Activated T-helper 1 cell treated with anti-CD3 and anti-CD28 coated beads, Interleukin-12 subunit alpha, Interleukin-12 subunit beta, Interleukin-2, Interleukin-4 antibody, amounts not matched to agents 30 ng/mL and 10 ng/mL and 1 ng/mL, durations not matched to agents 14 hours and 24 hours and 36 hours (primary cell): Measurements from ENCODE around the gene GNL1. TPM values are rescaled to one million over a fixed set of nuclear protein-coding genes. Genes with fewer than 3 reads are reported as not detected.
"Not testable (repeated sequence)": the region's sequence is repeated elsewhere in the genome, so short reads cannot be mapped to it uniquely, and the experiment has no call there.

Experiments
- DNase-seq: peaks from one replicate; pipeline ENCODE4 v3.0.0; 2021; ENCODE audit warnings: low spot score
- H3K27ac Mint-ChIP-seq: one replicate; pipeline ENCODE4 v1.8.0; 2021; ENCODE audit warnings: mild to moderate bottlenecking, mixed read lengths
- H3K27me3 Mint-ChIP-seq: one replicate; pipeline ENCODE4 v1.8.0; 2022; ENCODE audit warnings: mild to moderate bottlenecking, moderate library complexity, mixed read lengths; ENCODE audit not compliant: insufficient read depth
- H3K36me3 Mint-ChIP-seq: one replicate; pipeline ENCODE4 v1.8.0; 2021; ENCODE audit warnings: low read depth, mixed read lengths
- H3K4me1 Mint-ChIP-seq: one replicate; pipeline ENCODE4 v1.8.0; 2021; ENCODE audit warnings: low read depth, mixed read lengths
- H3K4me3 Mint-ChIP-seq: one replicate; pipeline ENCODE4 v1.8.0; 2021; ENCODE audit warnings: mild to moderate bottlenecking, moderate library complexity, mixed read lengths
- H3K9me3 Mint-ChIP-seq: one replicate; pipeline ENCODE4 v1.8.0; 2021; ENCODE audit warnings: mixed read lengths
- intact Hi-C: fragments of 100-400 bp; cut with micrococcal nuclease; formaldehyde crosslinking; loops from one replicate; pipeline ENCODE4 v1.15.1; 2024
- total RNA-seq: library from RNA; stranded (reverse); gene quantifications from 2 replicates; pipeline ENCODE4 v1.2.3, GENCODE V29; 2022

Gene GNL1
- 86.3 and 92.4 TPM in 2 replicates for total RNA-seq

GRCh38 chr6:30556066-30556905 lies at the start of gene GNL1:
Gene GNL1, minus strand, starts transcription at chr6:30556489. Its CDS starts 286 bp downstream, at chr6:30556203.
- Mint-ChIP-seq H3K27me3 (no peaks in the 10 kb centered on the region), H3K36me3 (peaks cover 44% of the 10 kb centered on the region), H3K27ac (peak within 1 kb of the TSS; percentile 99), H3K4me3 (peak within 1 kb of the TSS; percentile 96), H3K4me1 (peaks cover 36% of the 10 kb centered on the region), H3K9me3 (no peaks in the 10 kb centered on the region)
- intact Hi-C loops: loop anchor here (1.0 to 5.0 kb wide), 9 partner anchors 15 to 602 kb away; partner anchors contain the start of genes ATAT1, HLA-E, MRPS18B and PPP1R10
- peak; percentile 96 for DNase-seq

- no peaks in the 10 kb centered on the region for H3K9me3 Mint-ChIP-seq
- intact Hi-C loops: no loop called here
- no peak for DNase-seq
- no peak overlapping the region for H3K27ac Mint-ChIP-seq
- H3K4me1 Mint-ChIP-seq: peaks cover 23% of the 10 kb centered on the region
- no peaks in the 10 kb centered on the region for H3K27me3 Mint-ChIP-seq
- no peak overlapping the region for H3K4me3 Mint-ChIP-seq
- H3K36me3 Mint-ChIP-seq: peaks cover 72% of the 10 kb centered on the region
Observed at GRCh38 chr6:30603961-30604360, 47.7 kb upstream of the GNL1 start.

GRCh38 chr6:30601815-30602641 lies 45.7 kb upstream of the GNL1 start:
- peaks cover 69% of the 10 kb centered on the region for H3K36me3 Mint-ChIP-seq
- DNase-seq: no peak
- peaks cover 17% of the 10 kb centered on the region for H3K4me1 Mint-ChIP-seq

DNA sequence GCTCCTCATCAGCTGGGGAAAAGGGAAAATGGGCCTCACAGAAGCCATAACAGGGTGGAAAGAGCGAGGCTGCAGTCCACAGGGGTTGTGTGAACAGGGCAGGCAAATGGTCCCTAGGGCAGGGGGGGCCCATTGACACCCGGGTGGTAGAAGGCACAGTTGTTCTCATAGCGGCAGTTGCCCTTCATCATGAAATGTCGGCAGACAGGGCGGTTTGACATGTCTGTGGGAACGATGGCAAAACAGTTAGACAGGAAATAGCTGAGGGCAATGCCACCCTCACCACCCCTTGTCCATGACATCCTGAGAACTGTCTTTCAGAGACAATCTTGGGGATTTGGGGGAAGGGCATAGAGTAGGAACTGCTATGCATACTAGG lies 45.1 kb upstream of the GNL1 start:
- peaks cover 64% of the 10 kb centered on the region for H3K36me3 Mint-ChIP-seq
- H3K27me3 Mint-ChIP-seq: no peaks in the 10 kb centered on the region

More at GRCh38 chr6:30601815-30602641, 45.7 kb upstream of the GNL1 start:
- Mint-ChIP-seq H3K27ac (no peak overlapping the region), H3K9me3 (no peaks in the 10 kb centered on the region), H3K4me3 (no peak overlapping the region), H3K27me3 (no peaks in the 10 kb centered on the region)
- intact Hi-C loops: no loop called here

DNA sequence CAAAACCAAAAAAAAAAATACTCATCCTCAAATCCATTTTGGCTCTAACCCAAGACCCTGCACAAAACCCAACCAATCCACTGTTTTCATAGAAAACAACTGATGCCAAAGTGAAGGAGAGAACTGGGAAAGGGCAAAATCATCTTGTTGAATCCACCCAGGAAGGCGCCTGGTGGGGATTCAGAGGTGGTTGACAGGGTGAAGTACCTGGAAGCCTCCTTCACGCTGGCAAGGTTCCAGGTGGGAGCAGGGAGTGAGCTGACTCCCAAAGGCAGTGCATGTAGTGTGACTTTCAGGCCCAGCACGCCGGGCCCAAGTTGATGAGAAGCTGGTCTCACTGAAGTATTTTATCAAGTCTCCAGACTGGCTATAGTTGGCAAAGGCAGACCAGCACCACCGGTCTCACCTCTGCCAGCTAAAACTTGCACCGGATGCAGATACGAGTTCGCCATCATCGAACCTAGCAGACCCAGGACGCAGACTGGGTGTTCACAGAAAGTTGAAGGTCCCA lies 44.2 kb upstream of the GNL1 start:
- Mint-ChIP-seq H3K4me1 (peaks cover 18% of the 10 kb centered on the region), H3K36me3 (peaks cover 57% of the 10 kb centered on the region), H3K27ac (no peak overlapping the region), H3K27me3 (no peaks in the 10 kb centered on the region), H3K4me3 (no peak overlapping the region), H3K9me3 (no peaks in the 10 kb centered on the region)
- no peak for DNase-seq
- intact Hi-C loops: no loop called here

More for the DNA sequence above, 45.1 kb upstream of the GNL1 start:
- intact Hi-C loops: no loop called here
- no peak overlapping the region for H3K4me3 Mint-ChIP-seq
- peaks cover 18% of the 10 kb centered on the region for H3K4me1 Mint-ChIP-seq
- no peak for DNase-seq
- H3K9me3 Mint-ChIP-seq: no peaks in the 10 kb centered on the region
- H3K27ac Mint-ChIP-seq: peak overlapping the region; percentile 29

DNA sequence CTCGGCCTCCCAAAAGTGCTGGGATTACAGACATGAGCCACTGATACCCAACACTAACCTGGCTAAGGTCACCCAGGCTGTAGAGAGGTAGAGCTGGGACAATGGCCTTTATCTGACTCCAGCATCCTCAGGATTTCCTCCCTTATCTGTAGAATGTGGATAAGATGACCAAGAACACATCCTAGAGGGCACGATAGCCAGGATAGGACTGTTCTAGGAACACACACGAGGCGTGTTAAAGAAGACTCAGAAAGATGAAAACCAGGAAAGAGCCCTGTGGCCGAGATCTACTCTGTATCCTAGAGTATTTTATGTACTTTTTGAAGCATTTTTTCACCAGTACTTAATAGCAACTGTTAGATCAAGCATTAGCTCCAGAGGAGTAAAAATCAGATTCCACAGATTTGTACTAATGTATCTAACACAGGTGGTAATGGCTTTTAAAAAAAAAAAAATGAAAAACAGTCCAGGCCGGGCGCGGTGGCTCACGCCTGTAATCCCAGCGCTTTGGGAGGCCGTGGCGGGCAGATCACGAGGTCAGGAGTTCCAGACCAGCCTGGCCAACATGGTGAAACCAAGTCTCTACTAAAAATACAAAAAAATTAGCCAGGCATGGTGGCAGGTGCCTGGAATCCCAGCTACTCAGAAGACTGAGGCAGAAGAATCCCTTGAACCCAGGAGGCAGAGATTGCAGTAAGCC lies 43.5 kb upstream of the GNL1 start:
- Mint-ChIP-seq H3K27me3 (no peaks in the 10 kb centered on the region), H3K4me1 (peaks cover 18% of the 10 kb centered on the region), H3K4me3 (no peak overlapping the region), H3K9me3 (no peaks in the 10 kb centered on the region), H3K36me3 (peaks cover 53% of the 10 kb centered on the region), H3K27ac (no peak overlapping the region)
- DNase-seq: no peak
- intact Hi-C loops: no loop called here

DNA sequence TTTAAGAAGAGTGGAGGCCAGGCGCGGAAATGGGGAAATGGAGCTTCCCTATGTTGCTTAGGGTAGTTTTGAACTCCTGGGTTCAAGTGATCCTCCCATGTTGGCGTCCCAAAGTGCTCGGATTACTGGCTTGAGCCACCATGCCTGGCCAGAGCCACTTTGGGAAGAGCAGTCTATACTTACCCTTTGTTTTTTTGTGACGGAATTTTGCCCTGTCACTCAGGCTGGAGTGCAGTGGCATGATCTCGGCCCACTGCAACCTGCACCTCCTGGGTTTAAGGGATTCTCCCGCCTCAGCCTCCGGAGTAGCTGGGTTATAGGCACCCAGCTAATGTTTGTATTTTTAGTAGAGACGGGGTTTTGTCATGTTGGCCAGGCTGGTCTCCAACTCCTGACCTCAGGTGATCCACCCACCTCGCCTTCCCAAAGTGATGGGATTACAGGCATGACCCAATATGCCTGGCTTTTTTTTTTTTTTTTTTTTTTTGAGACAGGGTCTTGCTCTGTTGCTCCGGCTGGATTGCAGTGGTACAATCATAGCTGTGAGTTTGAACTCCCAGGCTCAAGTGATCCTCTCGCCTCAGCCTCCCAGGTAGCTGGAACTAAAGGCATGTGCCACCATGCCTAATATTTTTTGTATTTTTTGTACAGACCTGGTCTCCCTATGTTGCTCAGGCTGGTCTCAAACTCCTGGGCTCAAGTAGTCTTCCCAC lies 42.8 kb upstream of the GNL1 start:
- Mint-ChIP-seq H3K4me1 (peaks cover 18% of the 10 kb centered on the region), H3K4me3 (no peak overlapping the region), H3K27me3 (no peaks in the 10 kb centered on the region), H3K36me3 (peaks cover 53% of the 10 kb centered on the region), H3K9me3 (no peaks in the 10 kb centered on the region), H3K27ac (no peak overlapping the region)
- no peak for DNase-seq
- intact Hi-C loops: no loop called here

DNA sequence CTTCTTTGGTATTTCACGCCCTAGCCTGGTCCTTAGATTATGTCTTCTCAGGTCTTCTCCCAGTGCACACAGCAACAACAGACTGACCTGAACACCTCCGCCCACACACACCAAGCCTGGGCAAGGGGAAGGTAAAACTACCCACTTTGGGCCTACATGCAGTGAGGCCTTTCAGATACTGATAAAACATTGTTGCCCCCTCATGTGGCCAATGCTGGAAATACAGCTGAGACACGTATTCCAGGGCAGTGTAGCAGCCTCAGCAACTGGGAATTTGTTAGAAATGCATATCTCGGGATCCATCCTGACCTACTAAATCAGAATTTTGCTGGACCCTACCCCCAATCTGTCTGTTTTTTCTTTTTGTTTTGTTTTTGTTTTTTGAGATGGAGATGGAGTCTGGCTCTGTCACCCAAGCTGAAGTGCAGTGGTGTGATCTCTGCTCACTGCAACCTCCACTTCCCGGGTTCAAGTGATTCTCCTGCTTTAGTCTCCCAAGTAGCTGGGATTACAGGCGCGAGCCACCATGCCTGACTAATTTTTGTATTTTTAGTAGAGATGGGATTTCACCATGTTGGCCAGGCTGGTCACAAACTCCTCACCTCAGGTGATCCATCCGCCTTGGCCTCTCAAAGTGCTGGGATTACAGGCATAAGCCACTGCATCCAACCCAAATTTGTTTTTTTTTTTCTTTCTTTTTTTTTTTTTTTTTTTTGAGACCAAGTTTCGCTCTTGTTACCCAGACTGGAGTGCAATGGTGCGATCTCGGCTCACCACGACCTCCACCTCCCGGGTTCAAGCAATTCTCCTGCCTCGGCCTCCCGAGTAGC lies 41.2 kb upstream of the GNL1 start:
- peaks cover 40% of the 10 kb centered on the region for H3K36me3 Mint-ChIP-seq
- H3K4me1 Mint-ChIP-seq, H3K4me3 Mint-ChIP-seq, H3K9me3 Mint-ChIP-seq, H3K27me3 Mint-ChIP-seq: not testable (repeated sequence)
- intact Hi-C loops: loop anchor here (1.0 to 2.0 kb wide), 3 partner anchors 15 to 115 kb away; no protein-coding TSS in a partner anchor
- peak overlapping the region; percentile 71 for H3K27ac Mint-ChIP-seq
- DNase-seq: peak; percentile 63

DNA sequence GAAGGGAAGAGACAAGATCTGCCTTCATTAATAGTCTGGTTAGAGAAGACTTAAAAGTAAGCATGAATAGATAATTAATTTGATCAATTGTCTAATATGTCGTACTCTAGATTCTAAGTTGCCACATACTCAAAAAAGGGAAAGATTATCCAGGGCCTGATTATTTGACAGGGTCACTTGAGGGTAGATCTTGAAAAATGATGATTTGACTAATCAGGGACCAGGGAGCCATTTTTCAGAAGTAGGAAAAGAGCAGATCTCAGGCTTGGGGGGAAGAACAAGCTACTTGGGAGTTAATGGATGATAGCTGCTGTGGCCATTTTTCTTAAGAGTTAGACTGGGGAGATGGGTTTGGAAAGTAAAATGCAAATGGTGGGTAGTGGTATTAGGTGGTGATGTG lies 36.0 kb upstream of the GNL1 start:
- no peak for DNase-seq
- intact Hi-C loops: no loop called here
- Mint-ChIP-seq H3K4me3 (no peak overlapping the region), H3K4me1 (peaks cover 12% of the 10 kb centered on the region), H3K9me3 (no peaks in the 10 kb centered on the region), H3K27me3 (no peaks in the 10 kb centered on the region), H3K27ac (no peak overlapping the region), H3K36me3 (peaks cover 51% of the 10 kb centered on the region)

DNA sequence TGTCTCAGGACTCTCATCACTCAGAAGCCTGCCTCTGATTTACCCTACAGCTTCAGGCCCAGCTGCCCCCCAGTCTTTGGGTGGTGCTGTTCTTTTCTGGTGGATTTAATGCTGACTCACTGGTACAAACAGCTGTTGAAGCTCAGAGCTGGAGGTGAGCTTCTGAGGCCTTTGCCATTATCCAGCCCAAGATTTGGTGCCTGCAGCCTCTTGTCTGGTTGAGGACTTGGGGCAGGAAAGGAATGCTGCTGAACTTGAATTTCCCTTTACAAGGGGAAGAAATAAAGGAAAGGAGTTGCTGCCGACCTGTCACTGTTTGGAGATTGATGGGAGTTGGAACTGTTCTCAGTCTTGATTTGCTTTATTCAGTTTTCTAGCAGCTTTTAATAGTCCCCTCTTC lies 34.7 kb upstream of the GNL1 start:
- no peak for DNase-seq
- peaks cover 56% of the 10 kb centered on the region for H3K36me3 Mint-ChIP-seq
- H3K27ac Mint-ChIP-seq: no peak overlapping the region
- H3K4me3 Mint-ChIP-seq: no peak overlapping the region
- H3K27me3 Mint-ChIP-seq: no peaks in the 10 kb centered on the region
- no peaks in the 10 kb centered on the region for H3K9me3 Mint-ChIP-seq
- H3K4me1 Mint-ChIP-seq: peaks cover 9% of the 10 kb centered on the region
- intact Hi-C loops: no loop called here

- peaks cover 58% of the 10 kb centered on the region for H3K36me3 Mint-ChIP-seq
- peaks cover 9% of the 10 kb centered on the region for H3K4me1 Mint-ChIP-seq
- H3K4me3 Mint-ChIP-seq: no peak overlapping the region
- H3K9me3 Mint-ChIP-seq: no peaks in the 10 kb centered on the region
- H3K27me3 Mint-ChIP-seq: no peaks in the 10 kb centered on the region
- DNase-seq: no peak
- intact Hi-C loops: no loop called here
- peak overlapping the region; percentile 70 for H3K27ac Mint-ChIP-seq
Observed at GRCh38 chr6:30590509-30590908, 34.2 kb upstream of the GNL1 start.
